Skeletal muscle tissue (tissue), 4 donors: ENCODE results near the gene ARHGEF28. TPM values are rescaled to one million over a fixed set of nuclear protein-coding genes. Genes with fewer than 3 reads are reported as not detected.

Experiments used
- H3K27ac ChIP-seq: one replicate; pipeline ENCODE4 v1.7.0; 2013; ENCODE audit warnings: mild to moderate bottlenecking, low read depth, low read length, inconsistent platforms
- H3K27me3 ChIP-seq, 3 donors: one replicate each; pipeline ENCODE4 v1.7.0; 2013; ENCODE audit warnings: low read length in 3 of 3; ENCODE audit not compliant: control insufficient read depth in 3 of 3, insufficient read depth in 3 of 3
- H3K36me3 ChIP-seq, 3 donors: one replicate each; pipeline ENCODE4 v1.7.0; 2013; ENCODE audit warnings: low read length in 3 of 3; ENCODE audit not compliant: control insufficient read depth in 3 of 3, insufficient read depth in 3 of 3
- H3K4me1 ChIP-seq, 3 donors: one replicate each; pipeline ENCODE4 v1.7.0; 2013; ENCODE audit warnings: low read length in 3 of 3, mild to moderate bottlenecking in 3 of 3; ENCODE audit not compliant: control insufficient read depth in 3 of 3, insufficient read depth in 3 of 3
- H3K4me3 ChIP-seq, 3 donors: one replicate each; pipeline ENCODE4 v1.7.0; 2013; ENCODE audit warnings: low read length in 3 of 3
- H3K9ac ChIP-seq, 3 donors: one replicate each; pipeline ENCODE4 v1.7.0; 2013; ENCODE audit warnings: low read length in 3 of 3, mild to moderate bottlenecking in 3 of 3, moderate library complexity in 2 of 3, low read depth in 1 of 3
- H3K9me3 ChIP-seq, 3 donors: one replicate each; pipeline ENCODE4 v1.7.0; 2013; ENCODE audit warnings: low read length in 3 of 3; ENCODE audit not compliant: control insufficient read depth in 3 of 3
- total RNA-seq: library from RNA; depleted of rRNA; stranded (reverse); fragments of >200 nt; gene quantifications from one replicate; pipeline ENCODE4 v1.2.3, GENCODE V29; 2014
- donor health status: Osteomylitis.

ARHGEF28 gene
- total RNA-seq, 1 donor from 2014 or later: 8.4 TPM

DNA sequence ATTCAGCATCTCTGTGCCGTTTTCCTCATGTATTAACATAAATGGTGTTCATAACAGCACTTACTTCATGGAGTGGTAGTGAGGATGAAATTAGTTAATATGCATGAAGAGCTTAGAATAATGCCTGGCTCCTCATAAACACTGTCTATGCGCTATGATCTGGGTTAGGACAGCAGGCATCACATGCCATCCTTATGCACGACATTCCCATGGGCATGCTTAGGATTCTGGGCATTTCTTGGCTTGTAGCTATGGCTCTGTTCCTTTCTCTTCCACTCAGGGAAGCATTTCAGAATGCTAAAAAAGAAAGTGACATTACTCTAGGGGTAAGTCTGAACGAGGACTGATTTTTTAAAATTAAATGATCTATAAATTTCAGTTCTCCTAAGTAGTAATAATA lies 349.8 kb downstream of the ARHGEF28 start:
- Histone ChIP-seq H3K27me3 (no peaks in the 10 kb centered on the region), H3K27ac (no peak overlapping the region), H3K9ac (no peak overlapping the region), H3K9me3 (no peaks in the 10 kb centered on the region), H3K4me3 (no peak overlapping the region), H3K4me1 (no peaks in the 10 kb centered on the region), H3K36me3 (no peaks in the 10 kb centered on the region)

DNA sequence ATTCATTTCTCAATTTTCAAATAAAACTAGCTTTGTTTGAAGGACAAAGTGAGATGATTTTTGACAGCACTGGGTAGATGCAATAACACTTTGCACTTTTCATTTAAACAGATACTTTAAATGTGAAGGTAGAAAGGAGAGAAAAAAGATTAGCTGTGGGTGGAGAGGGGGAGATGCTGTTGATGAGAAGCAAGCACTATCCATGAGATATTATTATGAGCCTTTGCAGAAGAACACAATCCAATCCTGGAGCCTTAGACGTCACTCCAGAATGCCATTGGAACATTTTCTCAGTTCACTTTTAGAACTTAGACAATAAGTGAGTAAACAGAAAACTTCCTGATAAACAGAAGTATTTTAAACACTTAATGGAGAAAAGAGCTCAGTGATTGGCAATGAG lies 351.1 kb downstream of the ARHGEF28 start:
- no peak overlapping the region for H3K27ac ChIP-seq
- H3K27me3 ChIP-seq: no peaks in the 10 kb centered on the region
- no peak overlapping the region for H3K4me3 ChIP-seq
- no peak overlapping the region for H3K9ac ChIP-seq
- H3K36me3 ChIP-seq: no peaks in the 10 kb centered on the region
- H3K9me3 ChIP-seq: no peaks in the 10 kb centered on the region
- no peaks in the 10 kb centered on the region for H3K4me1 ChIP-seq

DNA sequence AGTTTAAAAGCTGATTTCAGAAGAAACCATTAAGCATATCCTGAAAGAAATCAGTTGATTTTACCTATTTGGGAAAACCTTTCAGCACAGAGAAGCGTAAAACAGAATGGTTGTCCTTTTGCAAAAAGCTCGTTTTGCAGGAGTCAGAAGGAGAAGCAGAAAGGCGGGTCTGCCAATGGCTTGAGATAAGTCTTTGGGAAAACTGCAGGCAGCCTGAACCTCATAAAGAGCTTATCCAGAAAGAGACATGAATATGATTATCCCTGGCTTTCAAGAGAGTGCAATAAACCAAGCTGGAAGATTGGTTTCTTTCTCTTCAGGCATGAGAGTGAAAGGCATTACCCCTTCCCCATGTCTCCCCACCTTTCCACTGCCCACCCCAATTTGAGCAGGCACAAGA lies 353.3 kb downstream of the ARHGEF28 start:
- no peaks in the 10 kb centered on the region for H3K27me3 ChIP-seq
- no peaks in the 10 kb centered on the region for H3K36me3 ChIP-seq
- no peak overlapping the region for H3K4me3 ChIP-seq
- H3K4me1 ChIP-seq: no peaks in the 10 kb centered on the region
- H3K9ac ChIP-seq: no peak overlapping the region
- no peak overlapping the region for H3K27ac ChIP-seq
- no peaks in the 10 kb centered on the region for H3K9me3 ChIP-seq

DNA sequence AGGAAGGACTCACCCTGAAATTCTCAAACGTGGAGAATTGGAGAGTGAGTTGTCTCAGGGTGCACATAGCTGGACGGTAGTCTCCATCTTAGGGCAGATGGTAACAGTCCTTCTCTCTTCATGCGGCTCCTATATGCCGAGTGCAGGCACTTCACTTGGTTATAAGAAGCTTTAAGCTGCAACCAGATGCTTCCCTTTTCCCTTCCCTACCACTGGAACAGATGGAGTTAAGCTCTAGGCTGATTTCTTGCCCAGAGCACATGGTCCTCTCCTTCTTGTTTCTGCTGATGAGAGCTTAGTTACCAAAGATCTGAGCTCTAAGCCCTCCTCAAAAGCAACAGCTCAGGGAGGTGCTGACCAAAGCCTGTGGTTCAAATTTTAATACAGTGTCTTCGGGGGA lies 355.7 kb downstream of the ARHGEF28 start:
- no peaks in the 10 kb centered on the region for H3K27me3 ChIP-seq
- H3K9ac ChIP-seq: no peak overlapping the region
- H3K9me3 ChIP-seq: no peaks in the 10 kb centered on the region
- H3K4me1 ChIP-seq: no peaks in the 10 kb centered on the region
- no peak overlapping the region for H3K4me3 ChIP-seq
- no peaks in the 10 kb centered on the region for H3K36me3 ChIP-seq
- H3K27ac ChIP-seq: no peak overlapping the region

DNA sequence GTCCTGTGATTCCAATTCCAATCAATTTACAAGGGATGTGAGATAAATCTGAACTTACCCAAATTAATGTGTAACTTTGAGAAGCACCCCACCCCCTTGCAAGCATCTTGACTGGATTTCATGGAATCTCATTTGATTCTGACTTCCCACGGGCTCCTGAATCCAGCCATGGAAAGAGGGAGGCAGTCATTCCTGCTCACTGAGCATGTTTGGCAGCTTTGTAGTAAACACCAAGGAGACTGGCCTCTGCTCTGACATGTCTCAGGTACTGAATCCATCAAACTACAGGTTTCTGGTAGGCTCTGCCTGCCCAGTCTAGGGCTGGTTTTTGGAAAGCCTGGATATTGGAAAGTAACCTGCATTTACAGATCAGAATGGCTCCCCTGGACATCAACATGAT lies 357.6 kb downstream of the ARHGEF28 start:
- H3K36me3 ChIP-seq: no peaks in the 10 kb centered on the region

DNA sequence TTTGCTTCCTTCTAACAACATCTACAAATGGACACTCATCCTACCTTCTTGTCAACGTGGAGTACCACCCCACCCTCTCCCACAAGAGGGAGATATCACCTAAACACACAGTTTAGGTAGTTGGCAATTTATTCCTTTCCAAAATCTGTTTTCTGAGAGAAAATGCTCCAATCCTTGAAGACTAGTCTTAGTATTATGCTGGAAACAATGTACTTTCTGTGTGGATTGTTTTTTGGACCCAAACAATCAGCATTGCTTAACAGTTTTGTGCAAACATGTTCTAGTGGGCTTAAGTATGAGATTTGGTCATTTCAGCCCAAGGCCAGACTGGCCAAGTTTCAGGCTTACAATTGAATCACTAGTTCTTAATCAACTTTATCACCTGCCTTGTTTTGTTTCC lies 359.1 kb downstream of the ARHGEF28 start:
- Histone ChIP-seq H3K27me3 (no peaks in the 10 kb centered on the region), H3K9me3 (no peaks in the 10 kb centered on the region), H3K9ac (no peak overlapping the region), H3K4me1 (no peaks in the 10 kb centered on the region), H3K27ac (no peak overlapping the region), H3K4me3 (no peak overlapping the region), H3K36me3 (no peaks in the 10 kb centered on the region)

More for the DNA sequence above, 357.6 kb downstream of the ARHGEF28 start:
- Histone ChIP-seq H3K4me1 (no peaks in the 10 kb centered on the region), H3K27me3 (no peaks in the 10 kb centered on the region), H3K9ac (no peak overlapping the region), H3K27ac (no peak overlapping the region), H3K4me3 (no peak overlapping the region), H3K9me3 (no peaks in the 10 kb centered on the region)

DNA sequence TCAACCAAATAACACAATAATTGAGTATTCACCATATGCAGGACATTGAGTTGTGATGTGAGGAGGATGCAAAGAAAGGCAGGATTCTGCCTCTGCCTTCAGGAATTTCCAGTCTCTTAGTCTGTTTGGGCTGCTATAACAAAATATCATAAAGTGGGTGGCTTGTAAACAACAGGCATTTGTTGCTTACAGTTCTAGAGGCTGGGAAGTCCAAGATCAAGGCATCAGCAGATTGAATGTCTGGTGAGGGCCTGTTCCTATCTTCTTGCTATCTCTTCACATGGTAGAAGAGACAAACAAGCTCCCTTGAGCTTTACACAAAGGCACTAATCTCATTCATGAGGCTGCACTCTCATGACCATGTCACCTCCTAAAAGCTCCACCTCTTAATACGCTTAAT lies 360.7 kb downstream of the ARHGEF28 start:
- no peaks in the 10 kb centered on the region for H3K4me1 ChIP-seq
- no peak overlapping the region for H3K27ac ChIP-seq
- H3K4me3 ChIP-seq: no peak overlapping the region
- no peaks in the 10 kb centered on the region for H3K9me3 ChIP-seq
- no peak overlapping the region for H3K9ac ChIP-seq
- H3K27me3 ChIP-seq: no peaks in the 10 kb centered on the region
- H3K36me3 ChIP-seq: no peaks in the 10 kb centered on the region

DNA sequence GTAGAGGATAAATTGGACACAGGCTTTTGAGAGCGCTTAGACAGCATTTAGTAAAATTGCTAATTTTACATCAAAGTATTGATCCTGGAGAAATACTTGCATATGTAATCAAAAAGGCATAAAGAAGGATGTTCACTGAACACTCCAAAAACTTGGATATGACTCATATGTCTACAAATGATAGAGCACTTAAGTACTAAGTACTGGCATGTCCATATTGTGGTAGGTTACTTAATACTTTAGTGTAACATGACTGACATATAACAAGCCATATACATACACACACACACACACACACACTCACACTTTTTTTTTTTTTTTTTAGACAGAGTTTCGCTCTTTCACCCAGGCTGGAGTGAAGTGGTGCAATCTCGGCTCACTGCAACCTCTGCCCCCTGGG lies 361.9 kb downstream of the ARHGEF28 start:
- Histone ChIP-seq H3K36me3 (no peaks in the 10 kb centered on the region), H3K4me1 (no peaks in the 10 kb centered on the region), H3K9me3 (no peaks in the 10 kb centered on the region), H3K9ac (no peak overlapping the region), H3K27ac (no peak overlapping the region), H3K4me3 (no peak overlapping the region), H3K27me3 (no peaks in the 10 kb centered on the region)

DNA sequence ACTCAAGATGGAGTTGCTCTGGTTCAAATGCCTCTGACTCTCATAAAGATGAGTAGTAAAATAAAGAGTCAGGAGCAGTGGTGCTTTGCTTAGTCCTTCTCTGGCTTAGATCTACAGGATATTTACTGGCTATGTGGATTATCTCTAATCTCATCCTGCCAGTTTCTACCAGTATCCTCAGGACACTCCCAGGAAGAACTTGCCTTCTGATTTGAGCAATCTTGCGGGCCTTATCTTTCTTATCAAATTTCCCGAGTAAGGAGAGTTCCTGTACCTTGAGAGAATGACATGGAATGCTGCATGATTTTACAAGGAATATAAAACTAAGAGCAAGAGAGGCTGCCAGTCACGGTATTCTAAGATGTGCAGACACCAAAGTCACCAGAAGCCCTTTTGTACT lies 364.0 kb downstream of the ARHGEF28 start:
- H3K9ac ChIP-seq: no peak overlapping the region
- H3K4me1 ChIP-seq: no peaks in the 10 kb centered on the region
- H3K36me3 ChIP-seq: no peaks in the 10 kb centered on the region
- H3K4me3 ChIP-seq: no peak overlapping the region
- H3K9me3 ChIP-seq: no peaks in the 10 kb centered on the region
- no peaks in the 10 kb centered on the region for H3K27me3 ChIP-seq
- no peak overlapping the region for H3K27ac ChIP-seq
